ENCODE measurements around the gene FAM222A. TPM values are rescaled to one million over a fixed set of nuclear protein-coding genes. Genes with fewer than 3 reads are reported as not detected.

The FAM222A gene
- total RNA-seq, 6 experiments from 2014 or later = 0.34 to 4.3 (median 1.2) TPM

GRCh38 chr12:109719123-109720022 lies 5.7 kb downstream of the FAM222A start:
- Histone ChIP-seq H3K27me3 (no peaks in the 10 kb centered on the region), H3K9me3 (no peaks in the 10 kb centered on the region), H3K27ac (no peak overlapping the region), H3K4me3 (no peak overlapping the region), H3K4me1 (peaks cover 0 to 67% (median 31%) of the 10 kb centered on the region in 4 donors), H3K36me3 (no peaks in the 10 kb centered on the region)
- DNase-seq (no peak), ATAC-seq (no peak)
- TF ChIP-seq CTCF (IDR thresholded peaks at IDR 0.05) (peak in 2 of 4 donors; percentile 21 to 23), POLR2A (IDR thresholded peaks at IDR 0.05) (no peak)
- 57% methylated on average over 8 of the region's 12 CpGs for WGBS (ENCODE audit: insufficient coverage, low coverage, low lambda C conversion rate, missing lambda C conversion rate)
- intact Hi-C loops (cut with DNase I) = loop anchor here (5.0 kb wide), 2 partner anchors 43 to 117 kb away; no protein-coding TSS in a partner anchor

GRCh38 chr12:109720152-109720856 lies 6.7 kb downstream of the FAM222A start:
- H3K36me3 ChIP-seq = no peaks in the 10 kb centered on the region
- peak overlapping the region in 1 of 3 donors; percentile 38 for H3K27ac ChIP-seq
- peak in 1 of 3 donors; percentile 62 for DNase-seq

GRCh38 chr12:109720857-109721189 lies 7.2 kb downstream of the FAM222A start:
- intact Hi-C loops (cut with DNase I) = no loop called here
- H3K36me3 ChIP-seq = no peaks in the 10 kb centered on the region
- no peaks in the 10 kb centered on the region for H3K9me3 ChIP-seq
- peak overlapping the region in 2 of 3 donors; percentile 27 to 38 for H3K27ac ChIP-seq
- TF ChIP-seq POLR2A (IDR thresholded peaks at IDR 0.05) (no peak), CTCF (IDR thresholded peaks at IDR 0.05) (no peak)
- DNase-seq (no peak), ATAC-seq (no peak)
- peaks cover 0 to 54% (median 24%) of the 10 kb centered on the region in 4 donors for H3K4me1 ChIP-seq
- H3K4me3 ChIP-seq = no peak overlapping the region
- no peaks in the 10 kb centered on the region for H3K27me3 ChIP-seq
- 33% methylated on average over 1 of the region's 1 CpG for WGBS (ENCODE audit: insufficient coverage, low coverage, low lambda C conversion rate, missing lambda C conversion rate)

More at GRCh38 chr12:109720152-109720856, 6.7 kb downstream of the FAM222A start:
- peaks cover 0 to 59% (median 27%) of the 10 kb centered on the region in 4 donors for H3K4me1 ChIP-seq
- TF ChIP-seq POLR2A (IDR thresholded peaks at IDR 0.05) (no peak), CTCF (IDR thresholded peaks at IDR 0.05) (no peak)
- 10% methylated on average over 2 of the region's 12 CpGs for WGBS (ENCODE audit: insufficient coverage, low coverage, low lambda C conversion rate, missing lambda C conversion rate)
- no peaks in the 10 kb centered on the region for H3K9me3 ChIP-seq
- ATAC-seq = no peak
- intact Hi-C loops (cut with DNase I) = no loop called here
- H3K27me3 ChIP-seq = no peaks in the 10 kb centered on the region
- no peak overlapping the region for H3K4me3 ChIP-seq

DNA sequence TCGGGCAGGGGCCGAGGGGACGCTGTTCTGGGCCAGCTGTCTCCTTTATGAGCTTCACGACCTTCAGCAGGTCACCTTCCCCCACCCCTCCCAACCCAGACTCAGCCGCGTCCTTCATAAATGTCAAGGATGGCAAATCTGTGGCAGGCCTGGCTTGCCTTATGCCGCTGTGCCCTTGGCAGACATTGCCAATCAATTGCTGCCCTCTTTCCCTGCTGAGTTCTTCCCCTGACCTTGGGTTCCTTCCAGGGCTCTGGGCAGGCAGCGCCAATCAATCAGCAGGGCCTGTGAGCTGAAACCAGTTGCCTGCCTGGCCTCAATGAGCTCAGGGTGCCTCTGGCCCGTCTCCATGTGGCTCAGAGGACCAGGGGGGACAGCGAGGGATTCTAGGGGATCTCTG lies 7.7 kb downstream of the FAM222A start:
- H3K27ac ChIP-seq = peak overlapping the region in 2 of 3 donors; percentile 27 to 38
- no peaks in the 10 kb centered on the region for H3K9me3 ChIP-seq
- 17% methylated on average over 2 of the region's 10 CpGs for WGBS (ENCODE audit: insufficient coverage, low coverage, low lambda C conversion rate, missing lambda C conversion rate)
- intact Hi-C loops (cut with DNase I) = no loop called here
- ATAC-seq (peak; percentile 60 to 66 (median 64)), DNase-seq (peak; percentile 73 to 92 (median 86))
- no peaks in the 10 kb centered on the region for H3K27me3 ChIP-seq
- no peaks in the 10 kb centered on the region for H3K36me3 ChIP-seq
- H3K4me3 ChIP-seq = no peak overlapping the region
- peaks cover 0 to 49% (median 22%) of the 10 kb centered on the region in 4 donors for H3K4me1 ChIP-seq
- TF ChIP-seq POLR2A (IDR thresholded peaks at IDR 0.05) (no peak), CTCF (IDR thresholded peaks at IDR 0.05) (no peak)

Measured in right lobe of liver (tissue), 6 donors.